H1 (cell line): ENCODE data around the gene C1orf116.

Experiments
- EP300 ChIP-seq, 2 experiments: IDR thresholded peaks; 1 replicate in 1 of 2; 2 replicates in 1 of 2; pipeline ENCODE4 v1.6.1; 2011 to 2012; ENCODE audit warnings: low read depth in 2 of 2, low read length in 2 of 2, mild to moderate bottlenecking in 2 of 2, borderline replicate concordance in 1 of 2, inconsistent platforms in 1 of 2, moderate library complexity in 1 of 2
- EZH2 ChIP-seq: fragments of 200-600 bp; sonication (generic); IDR thresholded peaks from 2 replicates; pipeline ENCODE4 v1.7.1; 2012; ENCODE audit warnings: low read depth, mild to moderate bottlenecking, moderate library complexity, low read length, inconsistent platforms; ENCODE audit not compliant: severe bottlenecking
- GABPA ChIP-seq: IDR thresholded peaks from 2 replicates; pipeline ENCODE4 v1.6.1; 2011; ENCODE audit warnings: mild to moderate bottlenecking, low read length, moderate library complexity, borderline replicate concordance; ENCODE audit not compliant: insufficient read depth
- MAFK ChIP-seq: IDR thresholded peaks from 2 replicates; pipeline ENCODE4 v1.6.1; 2012; ENCODE audit warnings: low read depth, mild to moderate bottlenecking, improper control_type of control experiment, low read length
- NANOG ChIP-seq: IDR thresholded peaks from 2 replicates; pipeline ENCODE4 v1.6.1; 2011; ENCODE audit warnings: low read length, low read depth, mild to moderate bottlenecking, inconsistent platforms; ENCODE audit not compliant: insufficient read depth, poor library complexity, severe bottlenecking
- NRF1 ChIP-seq: IDR thresholded peaks from 2 replicates; pipeline ENCODE4 v1.6.1; 2011; ENCODE audit warnings: mild to moderate bottlenecking, low read depth, low read length, improper control_type of control experiment
- RAD21 ChIP-seq, 2 experiments: IDR thresholded peaks in 1 of 2; conservative IDR thresholded peaks in 1 of 2; 2 replicates each; pipeline ENCODE4 v1.6.1; 2011; ENCODE audit warnings: low read depth in 2 of 2, low read length in 2 of 2, improper control_type of control experiment in 1 of 2, inconsistent platforms in 1 of 2, mild to moderate bottlenecking in 1 of 2, moderate library complexity in 1 of 2
- RNF2 ChIP-seq: fragments of 200-900, 300-1000 bp; sonication (generic); IDR thresholded peaks from 2 replicates; pipeline ENCODE4 v1.7.1; 2016; ENCODE audit warnings: borderline replicate concordance, low read depth, mild to moderate bottlenecking, antibody characterized with exemption, low read length; ENCODE audit not compliant: poor library complexity, severe bottlenecking; ENCODE audit errors: missing control alignments
- SRF ChIP-seq: IDR thresholded peaks from 2 replicates; pipeline ENCODE4 v1.6.1; 2011; ENCODE audit warnings: mild to moderate bottlenecking, low read depth, low read length, moderate library complexity
- TF ChIP-seq, protein P1 (sequence below), 3 experiments: IDR thresholded peaks; 1 replicate in 2 of 3; 2 replicates in 1 of 3; pipeline versions ENCODE4 v1.5.1 to v1.6.1; 2011; ENCODE audit warnings: low read length in 3 of 3, mild to moderate bottlenecking in 3 of 3, inconsistent platforms in 2 of 3, low read depth in 1 of 3, moderate library complexity in 1 of 3; ENCODE audit not compliant: insufficient read depth in 1 of 3; ENCODE audit errors: control extremely low read depth in 1 of 3

DNA sequence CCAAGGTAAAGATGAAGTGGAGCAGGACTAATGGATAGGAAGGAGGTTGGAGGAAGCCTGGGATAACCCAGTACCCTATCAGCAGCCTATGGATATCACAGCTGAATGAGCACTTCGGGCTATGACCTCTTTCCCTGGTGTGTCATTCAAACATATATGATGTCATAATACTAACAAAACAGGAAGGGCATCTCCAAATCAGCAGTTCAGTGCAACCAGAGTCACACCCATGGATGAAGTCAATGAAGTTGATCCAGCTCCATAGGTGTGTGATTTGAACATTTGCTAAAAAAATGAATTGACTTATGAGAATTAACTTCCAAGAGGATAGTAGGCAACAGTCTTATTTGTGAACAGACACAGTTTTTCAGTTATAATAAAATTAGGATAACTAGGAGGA lies 1.7 kb upstream of the C1orf116 start:
- no peak for TF ChIP-seq EP300 (IDR thresholded peaks at IDR 0.05; ENCODE audit: borderline replicate concordance in 1 of 2, low read depth in 2 of 2, low read length in 2 of 2)
- TF ChIP-seq NANOG = no peak
- TF ChIP-seq NRF1 = no peak
- no peak for TF ChIP-seq MAFK
- TF ChIP-seq SRF = no peak
- no peak for TF ChIP-seq EZH2
- TF ChIP-seq, protein P1, sequence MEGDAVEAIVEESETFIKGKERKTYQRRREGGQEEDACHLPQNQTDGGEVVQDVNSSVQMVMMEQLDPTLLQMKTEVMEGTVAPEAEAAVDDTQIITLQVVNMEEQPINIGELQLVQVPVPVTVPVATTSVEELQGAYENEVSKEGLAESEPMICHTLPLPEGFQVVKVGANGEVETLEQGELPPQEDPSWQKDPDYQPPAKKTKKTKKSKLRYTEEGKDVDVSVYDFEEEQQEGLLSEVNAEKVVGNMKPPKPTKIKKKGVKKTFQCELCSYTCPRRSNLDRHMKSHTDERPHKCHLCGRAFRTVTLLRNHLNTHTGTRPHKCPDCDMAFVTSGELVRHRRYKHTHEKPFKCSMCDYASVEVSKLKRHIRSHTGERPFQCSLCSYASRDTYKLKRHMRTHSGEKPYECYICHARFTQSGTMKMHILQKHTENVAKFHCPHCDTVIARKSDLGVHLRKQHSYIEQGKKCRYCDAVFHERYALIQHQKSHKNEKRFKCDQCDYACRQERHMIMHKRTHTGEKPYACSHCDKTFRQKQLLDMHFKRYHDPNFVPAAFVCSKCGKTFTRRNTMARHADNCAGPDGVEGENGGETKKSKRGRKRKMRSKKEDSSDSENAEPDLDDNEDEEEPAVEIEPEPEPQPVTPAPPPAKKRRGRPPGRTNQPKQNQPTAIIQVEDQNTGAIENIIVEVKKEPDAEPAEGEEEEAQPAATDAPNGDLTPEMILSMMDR (IDR thresholded peaks at IDR 0.05; ENCODE audit: control extremely low read depth in 1 of 3, insufficient read depth in 1 of 3, low read depth in 1 of 3, low read length in 3 of 3) = no peak
- TF ChIP-seq GABPA = no peak
- TF ChIP-seq RAD21 (IDR thresholded peaks at IDR 0.05 in 1 of 2, conservative IDR thresholded peaks at IDR 0.05 in 1 of 2; ENCODE audit: low read depth in 2 of 2, low read length in 2 of 2) = no peak
- TF ChIP-seq RNF2 = no peak
